HepG2 (cell line): ENCODE measurements around the gene BMP6. TPM values are rescaled to one million over a fixed set of nuclear protein-coding genes. Genes with fewer than 3 reads are reported as not detected.

ENCODE experiments used
- CBX1 ChIP-seq: IDR thresholded peaks from one replicate; pipeline ENCODE4 v1.6.1; 2016; ENCODE audit warnings: antibody characterized with exemption, low read depth
- CBX5 ChIP-seq: sonication (generic); formaldehyde crosslinking; IDR thresholded peaks from 2 replicates; pipeline ENCODE4 v1.4.0; 2020; ENCODE audit warnings: missing genetic modification reagents, borderline replicate concordance
- CENPX ChIP-seq: sonication (generic); formaldehyde crosslinking; IDR thresholded peaks from 2 replicates; pipeline ENCODE4 v1.9.0; 2021; ENCODE audit warnings: mild to moderate bottlenecking, missing genetic modification reagents, moderate library complexity
- DR1 ChIP-seq: sonication (generic); formaldehyde crosslinking; IDR thresholded peaks from 2 replicates; pipeline ENCODE4 v1.8.0; 2021; ENCODE audit warnings: mild to moderate bottlenecking, missing genetic modification reagents, inconsistent platforms
- ELF1 ChIP-seq: sonication (generic); formaldehyde crosslinking; IDR thresholded peaks from 2 replicates; pipeline ENCODE4 v1.4.0; 2020; ENCODE audit warnings: missing genetic modification reagents
- FOSL1 ChIP-seq: sonication (generic); formaldehyde crosslinking; IDR thresholded peaks from 2 replicates; pipeline ENCODE4 v1.9.0; 2021; ENCODE audit warnings: missing genetic modification reagents, borderline replicate concordance
- FOSL2 ChIP-seq: sonication (generic); formaldehyde crosslinking; IDR thresholded peaks from 2 replicates; pipeline ENCODE4 v1.4.0; 2020; ENCODE audit warnings: missing genetic modification reagents
- FOXC1 ChIP-seq: sonication (generic); formaldehyde crosslinking; IDR thresholded peaks from 2 replicates; pipeline ENCODE4 v1.8.0; 2022; ENCODE audit warnings: mild to moderate bottlenecking, missing genetic modification reagents, borderline replicate concordance
- GATA4 ChIP-seq: sonication (generic); IDR thresholded peaks from 2 replicates; pipeline ENCODE4 v1.6.1; 2016; ENCODE audit warnings: antibody characterized with exemption, low read depth, borderline replicate concordance
- GLI4 ChIP-seq: sonication (generic); formaldehyde crosslinking; IDR thresholded peaks from 2 replicates; pipeline ENCODE4 v1.5.1; 2020; ENCODE audit warnings: missing genetic modification reagents, mild to moderate bottlenecking, moderate library complexity, borderline replicate concordance
- JUN ChIP-seq: sonication (generic); formaldehyde crosslinking; IDR thresholded peaks from 2 replicates; pipeline ENCODE4 v1.4.0; 2020; ENCODE audit warnings: mild to moderate bottlenecking, missing genetic modification reagents
- KAT8 ChIP-seq: IDR thresholded peaks from 2 replicates; pipeline ENCODE4 v1.6.1; 2016; ENCODE audit warnings: missing genetic modification reagents, missing compliant biosample characterization
- KLF15 ChIP-seq: sonication (generic); formaldehyde crosslinking; IDR thresholded peaks from 2 replicates; pipeline ENCODE4 v1.8.1; 2023; ENCODE audit warnings: borderline replicate concordance, mild to moderate bottlenecking, inconsistent platforms, missing genetic modification reagents, mixed read lengths
- MBNL3 ChIP-seq: fragments of 250-450 bp; sonication (Bioruptor Pico); conservative IDR thresholded peaks from 2 replicates; pipeline ENCODE4 v1.8.0; 2022; ENCODE audit warnings: mild to moderate bottlenecking, inconsistent platforms
- MTF2 ChIP-seq: sonication (generic); formaldehyde crosslinking; IDR thresholded peaks from 2 replicates; pipeline ENCODE4 v1.5.0; 2020; ENCODE audit warnings: missing genetic modification reagents, borderline replicate concordance
- POLR2AphosphoS2 ChIP-seq: IDR thresholded peaks from 2 replicates; pipeline ENCODE4 v1.6.1; 2011; ENCODE audit warnings: low read depth, low read length, improper control_type of control experiment
- RBAK ChIP-seq: sonication (generic); formaldehyde crosslinking; IDR thresholded peaks from 2 replicates; pipeline ENCODE4 v1.5.1; 2020; ENCODE audit warnings: mild to moderate bottlenecking, missing genetic modification reagents
- REL ChIP-seq: sonication (generic); formaldehyde crosslinking; conservative IDR thresholded peaks from 2 replicates; pipeline ENCODE4 v1.8.0; 2022; ENCODE audit warnings: mild to moderate bottlenecking, missing genetic modification reagents, moderate library complexity
- SMAD3 ChIP-seq: sonication (generic); formaldehyde crosslinking; IDR thresholded peaks from 2 replicates; pipeline ENCODE4 v1.4.0; 2020; ENCODE audit warnings: missing genetic modification reagents
- SSRP1 ChIP-seq: IDR thresholded peaks from 2 replicates; pipeline ENCODE4 v1.6.1; 2016; ENCODE audit warnings: control low read depth
- TEAD3 ChIP-seq: optimal IDR thresholded peaks from 2 replicates; pipeline ENCODE3; 2016; ENCODE audit warnings: borderline replicate concordance
- YEATS4 ChIP-seq: sonication (generic); formaldehyde crosslinking; IDR thresholded peaks from 2 replicates; pipeline ENCODE4 v1.4.0; 2020; ENCODE audit warnings: missing genetic modification reagents, borderline replicate concordance
- ZMYM3 ChIP-seq: sonication (generic); formaldehyde crosslinking; IDR thresholded peaks from 2 replicates; pipeline ENCODE4 v1.5.1; 2020; ENCODE audit warnings: mild to moderate bottlenecking, missing genetic modification reagents
- ZNF543 ChIP-seq: sonication (generic); formaldehyde crosslinking; IDR thresholded peaks from 2 replicates; pipeline ENCODE4 v1.4.0; 2020; ENCODE audit warnings: mild to moderate bottlenecking, missing genetic modification reagents
- polyA plus RNA-seq, 8 experiments: library from polyadenylated mRNA; depleted of rRNA in 3 of 8; stranded (reverse) in 7 of 8; unstranded in 1 of 8; fragments of >200 nt; fragmentation: Illumina TruSeq in 4 of 8; extraction: Trizol in 4 of 8; gene quantifications; 2 replicates each; pipeline versions ENCODE4 v1.2.1 to v1.2.3, GENCODE V29; 2011 to 2016; ENCODE audit warnings: low read depth in 4 of 8, missing spikeins in 1 of 8, mixed read lengths in 1 of 8; ENCODE audit not compliant: insufficient read depth in 1 of 8
- total RNA-seq, 5 experiments: library from RNA; depleted of rRNA; stranded (reverse); fragments of >200 nt; fragmentation: Illumina TruSeq; extraction: Trizol; gene quantifications; 2 replicates each; pipeline ENCODE4 v1.2.3, GENCODE V29; 2016; ENCODE audit warnings: low read depth in 1 of 5
- TF ChIP-seq, protein P1 (sequence below): sonication (generic); formaldehyde crosslinking; IDR thresholded peaks from 2 replicates; pipeline ENCODE4 v1.8.1; 2023; ENCODE audit warnings: mild to moderate bottlenecking, moderate library complexity, missing genetic modification reagents
- TF ChIP-seq, protein P2 (sequence below): sonication (generic); formaldehyde crosslinking; IDR thresholded peaks from 2 replicates; pipeline ENCODE4 v1.5.1; 2020; ENCODE audit warnings: mild to moderate bottlenecking, missing genetic modification reagents, borderline replicate concordance
- TF ChIP-seq, protein P3 (sequence below): sonication (generic); formaldehyde crosslinking; IDR thresholded peaks from 2 replicates; pipeline ENCODE4 v1.4.0; 2020; ENCODE audit warnings: missing genetic modification reagents

The BMP6 gene
- total and polyA plus RNA-seq, 2 of the 13 experiments (the other 11 are each of a cell fraction or from before 2014, with no cell fraction given) = 0.09 to 0.18 TPM

DNA sequence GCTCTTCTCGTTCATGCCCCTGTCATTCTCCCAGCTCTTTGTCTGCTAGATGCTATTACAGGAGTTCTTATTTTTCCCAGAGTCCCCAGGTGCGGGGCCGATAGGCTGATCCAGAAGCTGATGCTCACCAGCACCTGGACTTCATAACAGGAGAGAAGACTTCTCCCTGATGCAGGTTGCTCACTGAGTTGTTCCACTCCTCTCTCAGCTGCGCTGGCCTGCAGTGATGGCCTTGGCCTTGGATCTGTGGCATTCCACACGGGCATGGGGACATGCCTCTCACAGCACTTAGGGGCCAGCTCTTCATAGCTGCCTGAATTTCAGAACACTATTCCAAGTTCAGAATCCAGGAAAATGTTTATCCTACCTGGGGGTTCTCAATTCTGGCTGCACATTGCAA lies 191.8 kb downstream of the BMP6 start (continued):
- TF ChIP-seq, protein P1, sequence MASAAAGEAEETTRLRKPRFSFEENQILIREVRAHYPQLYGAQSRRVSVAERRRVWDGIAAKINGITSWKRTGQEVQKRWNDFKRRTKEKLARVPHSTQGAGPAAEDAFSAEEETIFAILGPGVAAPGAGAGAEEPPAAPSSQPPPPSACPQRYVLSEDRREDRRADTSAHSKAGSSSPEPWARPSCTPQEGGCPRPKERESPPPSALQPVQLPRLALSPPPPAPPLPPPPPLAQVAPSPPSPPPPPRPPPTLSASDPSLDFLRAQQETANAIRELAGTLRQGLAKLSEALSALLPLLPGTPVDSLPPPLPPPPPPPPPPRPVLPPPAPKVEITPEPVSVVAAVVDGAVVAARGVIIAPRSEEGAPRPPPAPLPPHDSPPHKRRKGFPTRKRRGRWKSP (CRISPR knock-in tag) = no peak
- TF ChIP-seq POLR2AphosphoS2 (no peak), FOXC1 (CRISPR knock-in tag) (no peak), ELF1 (CRISPR knock-in tag) (no peak), CBX5 (CRISPR knock-in tag) (no peak), TEAD3 (peak; percentile 84), KAT8 (CRISPR knock-in tag) (0 out of 2 replicates have a peak, but pooled peaks have one; percentile 12), FOSL2 (CRISPR knock-in tag) (peak; percentile 32; the same call in 1 of the 2 replicates), DR1 (CRISPR knock-in tag) (no peak), REL (CRISPR knock-in tag) (no peak), JUN (CRISPR knock-in tag) (no peak), ZMYM3 (CRISPR knock-in tag) (peak; percentile 29; the same call in 1 of the 2 replicates), CENPX (CRISPR knock-in tag) (no peak), GLI4 (CRISPR knock-in tag) (no peak), GATA4 (no peak), ZNF543 (CRISPR knock-in tag) (no peak), MBNL3 (no peak), KLF15 (CRISPR knock-in tag) (no peak), YEATS4 (CRISPR knock-in tag) (no peak), MTF2 (no peak), SSRP1 (CRISPR knock-in tag) (no peak), CBX1 (no peak), FOSL1 (no peak), SMAD3 (CRISPR knock-in tag) (no peak), RBAK (CRISPR knock-in tag) (peak; percentile 94)
- TF ChIP-seq, protein P2, sequence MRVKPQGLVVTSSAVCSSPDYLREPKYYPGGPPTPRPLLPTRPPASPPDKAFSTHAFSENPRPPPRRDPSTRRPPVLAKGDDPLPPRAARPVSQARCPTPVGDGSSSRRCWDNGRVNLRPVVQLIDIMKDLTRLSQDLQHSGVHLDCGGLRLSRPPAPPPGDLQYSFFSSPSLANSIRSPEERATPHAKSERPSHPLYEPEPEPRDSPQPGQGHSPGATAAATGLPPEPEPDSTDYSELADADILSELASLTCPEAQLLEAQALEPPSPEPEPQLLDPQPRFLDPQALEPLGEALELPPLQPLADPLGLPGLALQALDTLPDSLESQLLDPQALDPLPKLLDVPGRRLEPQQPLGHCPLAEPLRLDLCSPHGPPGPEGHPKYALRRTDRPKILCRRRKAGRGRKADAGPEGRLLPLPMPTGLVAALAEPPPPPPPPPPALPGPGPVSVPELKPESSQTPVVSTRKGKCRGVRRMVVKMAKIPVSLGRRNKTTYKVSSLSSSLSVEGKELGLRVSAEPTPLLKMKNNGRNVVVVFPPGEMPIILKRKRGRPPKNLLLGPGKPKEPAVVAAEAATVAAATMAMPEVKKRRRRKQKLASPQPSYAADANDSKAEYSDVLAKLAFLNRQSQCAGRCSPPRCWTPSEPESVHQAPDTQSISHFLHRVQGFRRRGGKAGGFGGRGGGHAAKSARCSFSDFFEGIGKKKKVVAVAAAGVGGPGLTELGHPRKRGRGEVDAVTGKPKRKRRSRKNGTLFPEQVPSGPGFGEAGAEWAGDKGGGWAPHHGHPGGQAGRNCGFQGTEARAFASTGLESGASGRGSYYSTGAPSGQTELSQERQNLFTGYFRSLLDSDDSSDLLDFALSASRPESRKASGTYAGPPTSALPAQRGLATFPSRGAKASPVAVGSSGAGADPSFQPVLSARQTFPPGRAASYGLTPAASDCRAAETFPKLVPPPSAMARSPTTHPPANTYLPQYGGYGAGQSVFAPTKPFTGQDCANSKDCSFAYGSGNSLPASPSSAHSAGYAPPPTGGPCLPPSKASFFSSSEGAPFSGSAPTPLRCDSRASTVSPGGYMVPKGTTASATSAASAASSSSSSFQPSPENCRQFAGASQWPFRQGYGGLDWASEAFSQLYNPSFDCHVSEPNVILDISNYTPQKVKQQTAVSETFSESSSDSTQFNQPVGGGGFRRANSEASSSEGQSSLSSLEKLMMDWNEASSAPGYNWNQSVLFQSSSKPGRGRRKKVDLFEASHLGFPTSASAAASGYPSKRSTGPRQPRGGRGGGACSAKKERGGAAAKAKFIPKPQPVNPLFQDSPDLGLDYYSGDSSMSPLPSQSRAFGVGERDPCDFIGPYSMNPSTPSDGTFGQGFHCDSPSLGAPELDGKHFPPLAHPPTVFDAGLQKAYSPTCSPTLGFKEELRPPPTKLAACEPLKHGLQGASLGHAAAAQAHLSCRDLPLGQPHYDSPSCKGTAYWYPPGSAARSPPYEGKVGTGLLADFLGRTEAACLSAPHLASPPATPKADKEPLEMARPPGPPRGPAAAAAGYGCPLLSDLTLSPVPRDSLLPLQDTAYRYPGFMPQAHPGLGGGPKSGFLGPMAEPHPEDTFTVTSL (CRISPR knock-in tag) = peak; percentile 60; the same call in 1 of the 2 replicates
- TF ChIP-seq, protein P3, sequence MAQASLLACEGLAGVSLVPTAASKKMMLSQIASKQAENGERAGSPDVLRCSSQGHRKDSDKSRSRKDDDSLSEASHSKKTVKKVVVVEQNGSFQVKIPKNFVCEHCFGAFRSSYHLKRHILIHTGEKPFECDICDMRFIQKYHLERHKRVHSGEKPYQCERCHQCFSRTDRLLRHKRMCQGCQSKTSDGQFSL (CRISPR knock-in tag) = no peak
